GM18858 (cell line): ENCODE data around the gene FER.
"Not testable (repeated sequence)": the region's sequence is repeated elsewhere in the genome, so short reads cannot be mapped to it uniquely, and the experiment has no call there.

ENCODE experiments used
- ATAC-seq: cut with Tn5 transposase; IDR thresholded peaks from one replicate; pipeline ENCODE4 v1.9.1; 2021; ENCODE audit not compliant: unreplicated experiment

FER gene

GRCh38 chr5:108747774-108748400, at the start of gene FER:
Gene FER, plus strand, starts transcription at chr5:108747897. Its CDS starts 50,286 bp downstream, at chr5:108798183.
- ATAC-seq, result peak; percentile 35

GRCh38 chr5:108700388-108700787, 47.3 kb upstream of the FER start:
- not testable (repeated sequence) for ATAC-seq

GRCh38 chr5:108700930-108701329, 46.8 kb upstream of the FER start:
- no peak for ATAC-seq

GRCh38 chr5:108702546-108702945, 45.2 kb upstream of the FER start:
- no peak for ATAC-seq

GRCh38 chr5:108703313-108703712, 44.4 kb upstream of the FER start:
- ATAC-seq, result no peak

GRCh38 chr5:108707141-108707540, 40.6 kb upstream of the FER start:
- no peak for ATAC-seq

- no peak for ATAC-seq
These were observed 35.8 kb upstream of the FER start for GRCh38 chr5:108711898-108712297.

- no peak for ATAC-seq
These were observed 32.3 kb upstream of the FER start for GRCh38 chr5:108715408-108715807.

GRCh38 chr5:108720391-108720790, 27.3 kb upstream of the FER start:
- ATAC-seq, result peak; percentile 93

GRCh38 chr5:108726446-108727235, 21.1 kb upstream of the FER start:
- ATAC-seq, result no peak

GRCh38 chr5:108727236-108727650, 20.5 kb upstream of the FER start:
- ATAC-seq, result no peak

GRCh38 chr5:108727651-108728565, 19.8 kb upstream of the FER start:
- peak; percentile 42 for ATAC-seq

- ATAC-seq, result no peak
These were observed 19.0 kb upstream of the FER start for GRCh38 chr5:108728566-108729241.

- no peak for ATAC-seq
These were observed 18.5 kb upstream of the FER start for GRCh38 chr5:108729242-108729615.

GRCh38 chr5:108730617-108731340, 16.9 kb upstream of the FER start:
- ATAC-seq, result peak; percentile 61

- ATAC-seq, result no peak
These were observed 11.9 kb upstream of the FER start for GRCh38 chr5:108735790-108736189.

- no peak for ATAC-seq
These were observed 10.8 kb upstream of the FER start for GRCh38 chr5:108736855-108737254.

- no peak for ATAC-seq
These were observed 8.3 kb upstream of the FER start for GRCh38 chr5:108739376-108739775.

GRCh38 chr5:108739906-108740305, 7.8 kb upstream of the FER start:
- no peak for ATAC-seq

- no peak for ATAC-seq
These were observed 4.4 kb upstream of the FER start for GRCh38 chr5:108743319-108743718.
